ENCODE measurements around the gene GDAP1L1.
"Not testable (repeated sequence)": the region's sequence is repeated elsewhere in the genome, so short reads cannot be mapped to it uniquely, and the experiment has no call there.

GDAP1L1 gene

DNA sequence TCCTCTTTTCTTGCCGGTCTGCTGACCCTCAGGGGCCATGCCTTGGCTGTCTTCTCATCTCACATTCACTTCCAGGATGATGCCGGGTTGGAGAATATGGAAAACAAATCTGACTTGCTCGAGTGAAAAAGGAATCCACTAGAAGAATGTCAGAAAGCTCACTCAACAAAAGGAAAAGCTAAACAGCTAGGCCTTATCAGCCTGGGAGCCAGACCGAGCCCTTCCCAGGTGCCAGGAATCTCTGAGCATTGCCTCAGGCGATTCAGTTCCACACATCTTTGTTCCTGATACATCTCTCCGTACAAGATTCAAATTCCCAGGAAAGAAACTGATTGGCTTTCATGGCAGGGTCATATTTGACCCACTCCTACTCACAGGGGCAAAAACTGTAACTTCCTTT is 27.3 kb upstream of the GDAP1L1 start:
- no peak for DNase-seq (ENCODE audit: low read depth in 2 of 2, low spot score in 1 of 2)

DNA sequence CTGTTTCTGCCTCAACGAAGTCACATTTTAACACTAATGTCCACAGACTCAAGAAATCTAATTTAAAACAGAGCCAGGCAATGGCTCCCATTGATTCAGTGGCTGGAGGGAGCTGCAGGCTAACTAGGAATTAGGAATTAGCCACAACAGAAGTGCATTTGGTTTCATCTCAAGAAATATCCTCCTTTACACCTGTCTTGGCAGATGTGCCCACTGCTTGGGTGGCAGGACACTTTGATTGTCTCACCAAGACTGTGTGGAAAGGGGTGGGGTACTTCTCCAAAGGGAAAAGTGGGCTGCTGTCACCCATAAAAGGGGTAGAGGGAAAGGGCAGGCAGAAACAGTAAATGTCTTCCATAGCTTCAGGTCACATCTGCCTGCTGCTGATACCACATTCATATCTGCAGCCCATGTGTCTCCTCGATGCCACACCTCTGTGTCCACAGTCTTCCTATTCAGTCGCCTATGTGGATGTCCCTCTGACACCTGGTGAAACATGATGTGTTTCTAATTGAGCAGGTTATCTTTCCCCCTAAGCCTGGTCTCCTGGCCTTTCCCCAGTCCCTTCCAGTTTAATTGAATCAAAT is 25.6 kb upstream of the GDAP1L1 start:
- DNase-seq (ENCODE audit: low read depth in 2 of 2, low spot score in 1 of 2), result no peak

DNA sequence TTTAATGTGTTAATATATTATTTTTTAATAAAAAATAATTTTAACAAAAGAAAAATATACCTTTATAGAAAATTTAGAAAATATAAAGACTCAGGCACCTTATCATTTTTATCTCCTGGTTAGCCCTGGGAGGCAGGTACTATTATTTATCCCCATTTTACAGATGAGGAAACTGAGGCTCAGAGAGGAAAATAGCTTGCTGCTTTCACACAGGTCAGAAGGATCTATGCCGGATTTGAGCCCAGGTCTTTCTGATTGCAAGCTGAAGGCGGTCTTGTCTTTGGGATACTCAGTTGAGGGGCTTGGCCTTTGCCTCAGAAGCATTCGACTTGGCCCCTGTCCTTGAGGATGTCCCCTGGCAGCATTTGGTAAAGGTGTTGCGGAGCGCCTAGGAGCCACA is 25.1 kb upstream of the GDAP1L1 start:
- DNase-seq (ENCODE audit: low read depth in 2 of 2, low spot score in 1 of 2), result no peak

- no peak for DNase-seq (ENCODE audit: low read depth in 2 of 2, low spot score in 1 of 2)
Observed at GRCh38 chr20:44222633-44223368, 24.3 kb upstream of the GDAP1L1 start.

DNA sequence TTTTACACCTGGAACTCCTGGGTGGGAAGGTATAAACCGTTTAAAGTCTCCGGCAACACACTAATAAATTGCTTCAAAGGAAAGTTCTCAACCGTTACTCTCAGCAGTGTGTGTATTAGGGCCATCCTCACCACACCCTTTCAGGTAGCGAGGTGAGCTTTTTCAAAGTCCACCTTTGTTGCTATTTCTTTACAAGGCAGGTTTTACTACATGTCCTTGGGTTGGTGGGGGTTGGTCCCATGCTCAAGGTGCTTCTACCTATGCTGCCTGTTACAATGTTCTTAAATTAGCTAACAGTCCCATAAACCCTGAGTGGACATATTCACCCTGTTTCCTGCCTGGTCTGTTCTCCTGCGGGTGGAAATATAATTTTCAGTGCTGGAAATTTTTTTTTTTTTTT is 23.4 kb upstream of the GDAP1L1 start:
- no peak for DNase-seq (ENCODE audit: low read depth in 2 of 2, low spot score in 1 of 2)

GRCh38 chr20:44224637-44225036 is 22.5 kb upstream of the GDAP1L1 start:
- no peak for DNase-seq (ENCODE audit: low read depth in 2 of 2, low spot score in 1 of 2)

- no peak for DNase-seq (ENCODE audit: low read depth in 2 of 2, low spot score in 1 of 2)
Observed at GRCh38 chr20:44228465-44229258, 18.4 kb upstream of the GDAP1L1 start.

GRCh38 chr20:44231193-44231592 is 15.9 kb upstream of the GDAP1L1 start:
- DNase-seq (ENCODE audit: low read depth in 2 of 2, low spot score in 1 of 2), result no peak

GRCh38 chr20:44231713-44232468 is 15.2 kb upstream of the GDAP1L1 start:
- DNase-seq (ENCODE audit: low read depth in 2 of 2, low spot score in 1 of 2), result no peak

DNA sequence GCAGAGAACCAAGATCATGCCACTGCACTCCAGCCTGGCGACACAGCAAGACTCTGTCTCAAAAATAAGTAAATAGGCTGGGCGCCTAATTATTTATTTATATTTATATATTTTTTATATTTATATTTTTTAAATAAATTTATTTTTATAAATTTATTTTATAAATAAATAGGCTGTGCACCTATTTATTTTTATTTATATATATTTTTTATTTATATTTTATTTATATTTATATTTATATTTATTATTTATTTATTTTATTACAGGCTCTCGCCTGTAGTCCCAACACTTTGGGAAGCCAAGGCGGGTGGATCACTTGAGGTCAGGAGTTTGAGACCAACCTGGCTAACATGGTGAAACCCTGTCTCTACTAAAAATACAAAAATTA is 14.6 kb upstream of the GDAP1L1 start:
- DNase-seq (ENCODE audit: low read depth in 2 of 2, low spot score in 1 of 2), result not testable (repeated sequence)

- no peak for DNase-seq (ENCODE audit: low read depth in 2 of 2, low spot score in 1 of 2)
Observed at GRCh38 chr20:44233436-44234016, 13.6 kb upstream of the GDAP1L1 start.

GRCh38 chr20:44234566-44235317 is 12.4 kb upstream of the GDAP1L1 start:
- no peak for DNase-seq (ENCODE audit: low read depth in 2 of 2, low spot score in 1 of 2)

GRCh38 chr20:44235702-44236101 is 11.4 kb upstream of the GDAP1L1 start:
- no peak for DNase-seq (ENCODE audit: low read depth in 2 of 2, low spot score in 1 of 2)

DNA sequence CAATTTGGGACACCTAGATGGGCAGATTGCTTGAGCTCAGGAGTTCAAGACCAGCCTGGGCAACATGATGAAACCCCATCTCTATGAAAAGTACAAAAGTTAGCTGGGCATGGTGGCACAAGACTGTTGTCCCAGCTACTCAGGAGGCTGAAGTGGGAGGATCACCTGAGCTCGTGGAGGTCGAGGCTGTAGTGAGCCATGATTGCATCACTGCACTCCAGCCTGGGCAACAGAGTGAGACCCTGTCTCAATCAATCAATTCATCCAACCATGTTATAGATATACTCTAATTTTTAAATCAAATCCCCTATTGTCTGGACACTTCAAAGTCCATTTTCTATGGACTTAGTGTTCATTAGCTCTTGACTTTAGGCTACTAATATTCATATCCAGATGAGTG is 10.3 kb upstream of the GDAP1L1 start:
- DNase-seq (ENCODE audit: low read depth in 2 of 2, low spot score in 1 of 2), result not testable (repeated sequence)

GRCh38 chr20:44241796-44242195 is 5.3 kb upstream of the GDAP1L1 start:
- no peak for DNase-seq (ENCODE audit: low read depth in 2 of 2, low spot score in 1 of 2)

- no peak for DNase-seq (ENCODE audit: low read depth in 2 of 2, low spot score in 1 of 2)
Observed at GRCh38 chr20:44245977-44246376, 1.1 kb upstream of the GDAP1L1 start.

DNA sequence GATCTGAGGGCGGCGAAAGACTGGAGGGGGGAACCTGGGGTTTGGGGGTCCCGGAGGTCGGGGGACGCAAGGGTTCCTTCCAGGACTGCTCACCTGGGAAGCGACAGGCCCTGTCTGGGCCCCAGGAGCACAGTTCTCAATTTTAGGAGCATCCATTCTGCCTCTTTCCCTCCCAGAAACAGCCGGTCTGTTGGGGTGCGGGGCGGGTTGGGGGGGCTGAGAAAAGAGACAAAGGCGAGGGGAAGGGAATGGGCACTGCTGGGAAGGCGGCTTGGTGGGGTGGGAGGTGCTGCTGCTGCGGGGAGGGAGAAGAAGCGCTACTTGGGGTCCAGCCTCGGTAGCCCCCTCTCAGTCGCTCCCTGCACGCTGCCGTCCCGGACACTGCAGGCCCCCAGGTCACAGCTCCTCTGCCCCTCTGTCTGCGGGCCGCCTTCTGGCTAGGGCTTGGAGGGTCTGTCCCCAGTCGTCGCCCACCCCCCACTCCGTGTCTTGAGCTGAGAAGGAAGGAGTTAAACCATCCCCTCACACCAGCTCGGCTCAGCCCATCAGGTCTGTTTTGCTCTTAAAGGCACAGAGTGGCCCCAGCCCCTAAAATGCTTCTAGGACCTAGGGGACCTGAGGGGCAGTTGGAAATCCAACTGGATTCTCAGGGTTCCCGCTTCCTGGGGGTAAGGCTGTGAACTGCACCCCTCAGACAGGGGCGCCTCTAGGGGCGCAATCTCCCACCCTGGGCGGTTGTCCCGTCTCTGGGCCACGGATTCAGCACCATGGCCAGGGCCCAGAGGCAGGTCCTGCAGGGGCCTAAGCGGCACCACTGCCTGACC is 690 bp downstream of the GDAP1L1 start:
- no peak for DNase-seq (ENCODE audit: low read depth in 2 of 2, low spot score in 1 of 2)

- no peak for DNase-seq (ENCODE audit: low read depth in 2 of 2, low spot score in 1 of 2)
Observed at GRCh38 chr20:44248410-44248759, 1.3 kb downstream of the GDAP1L1 start.

DNA sequence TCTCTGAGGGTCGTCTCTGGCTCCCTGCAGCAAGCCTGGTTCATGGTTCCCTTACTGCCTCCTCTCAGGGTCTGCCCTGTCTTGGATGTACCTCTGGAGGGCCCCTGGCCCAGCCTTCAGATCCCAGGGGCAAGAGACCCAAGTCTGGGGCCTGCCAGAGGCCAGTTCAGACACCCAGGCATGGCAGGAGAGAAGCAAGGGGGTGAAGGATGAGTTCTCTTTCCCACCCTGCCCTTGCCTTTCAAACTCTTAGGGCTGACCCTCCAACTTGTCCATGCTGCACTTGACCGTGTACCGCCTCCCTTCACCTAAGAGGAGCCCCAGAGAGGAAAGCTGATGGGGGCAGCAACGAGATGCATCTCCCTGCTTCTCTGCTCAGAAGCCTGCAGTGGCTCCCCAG is 4.2 kb downstream of the GDAP1L1 start:
- DNase-seq (ENCODE audit: low read depth in 2 of 2, low spot score in 1 of 2), result no peak

DNA sequence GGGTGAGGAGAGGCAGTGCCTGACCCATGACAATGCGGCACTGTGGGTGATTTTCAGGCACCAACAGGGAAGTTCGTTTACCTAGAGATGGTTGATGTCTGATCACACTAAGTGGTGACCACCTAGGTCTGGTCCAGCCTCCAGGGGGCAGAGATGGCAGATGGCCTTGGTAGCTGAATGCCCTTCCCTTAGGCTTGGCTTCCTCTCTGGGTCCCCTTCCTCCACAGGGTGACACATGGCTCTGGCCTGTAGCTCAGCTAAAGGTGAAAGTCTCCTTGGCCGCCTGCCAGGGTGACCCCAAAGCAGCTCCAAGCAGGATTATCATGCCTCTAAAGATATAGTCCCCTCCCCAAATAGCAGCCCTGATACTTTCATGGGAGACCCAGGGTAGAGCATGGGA is 6.4 kb downstream of the GDAP1L1 start:
- DNase-seq (ENCODE audit: low read depth in 2 of 2, low spot score in 1 of 2), result no peak

Data from stimulated activated CD8-positive, alpha-beta memory T cell treated with anti-CD3 and anti-CD28 coated beads, Interleukin-4, amount 100 ng/mL, for 1 hour (primary cell).